ENCODE measurements around the gene COQ6. TPM values are rescaled to one million over a fixed set of nuclear protein-coding genes. Genes with fewer than 3 reads are reported as not detected.
"Not testable (repeated sequence)": the region's sequence is repeated elsewhere in the genome, so short reads cannot be mapped to it uniquely, and the experiment has no call there.

Gene COQ6
- total RNA-seq, result 10 to 100 TPM; 17.6 to 17.7 TPM

GRCh38 chr14:73949752-73950734 lies at the start of gene COQ6, which contains the start of gene FAM161B:
Gene COQ6, plus strand, starts transcription at chr14:73950302. Its CDS starts 31 bp downstream, at chr14:73950333.
Gene FAM161B, minus strand, starts transcription at chr14:73950094. Its CDS starts 68 bp downstream, at chr14:73950026.
- peak within 1 kb of the TSS; percentile 90 for H3K27ac Mint-ChIP-seq
- H3K4me1 Mint-ChIP-seq (ENCODE audit: low read depth), result peaks cover 21% of the 10 kb centered on the region
- DNase-seq, result peak; percentile 95
- no peaks in the 10 kb centered on the region for H3K27me3 Mint-ChIP-seq (ENCODE audit: low read depth)
- peaks cover 4% of the 10 kb centered on the region for H3K36me3 Mint-ChIP-seq (ENCODE audit: low read depth)
- intact Hi-C loops (cut with micrococcal nuclease), result loop anchor here (1.0 to 5.0 kb wide), 12 partner anchors 64 to 892 kb away; partner anchors contain the start of genes ALDH6A1, LIN52, PNMA1 and PSEN1
- CTCF ChIA-PET, result interaction anchor here (0.6 to 1.0 kb wide), 4 partner anchors 9 to 128 kb away, joined by 3 to 4 read pairs (median 4); no protein-coding TSS in a partner anchor
- peak within 1 kb of the TSS; percentile 98 for H3K4me3 Mint-ChIP-seq
- H3K9me3 Mint-ChIP-seq, result no peaks in the 10 kb centered on the region

- intact Hi-C loops (cut with micrococcal nuclease), result no loop called here
- CTCF ChIA-PET, result no interaction called here
- DNase-seq, result no peak
- H3K9me3 Mint-ChIP-seq, result no peaks in the 10 kb centered on the region
- no peak overlapping the region for H3K4me3 Mint-ChIP-seq
- peaks cover 34% of the 10 kb centered on the region for H3K36me3 Mint-ChIP-seq (ENCODE audit: low read depth)
- no peaks in the 10 kb centered on the region for H3K4me1 Mint-ChIP-seq (ENCODE audit: low read depth)
- H3K27ac Mint-ChIP-seq, result no peak overlapping the region
- H3K27me3 Mint-ChIP-seq (ENCODE audit: low read depth), result no peaks in the 10 kb centered on the region
These were observed 47.1 kb upstream of the COQ6 start for GRCh38 chr14:73903028-73903427.

- Mint-ChIP-seq H3K36me3 (ENCODE audit: low read depth) (peaks cover 66% of the 10 kb centered on the region), H3K27ac (no peak overlapping the region), H3K9me3 (peaks cover 6% of the 10 kb centered on the region), H3K4me1 (ENCODE audit: low read depth) (no peaks in the 10 kb centered on the region), H3K4me3 (no peak overlapping the region), H3K27me3 (ENCODE audit: low read depth) (no peaks in the 10 kb centered on the region)
- CTCF ChIA-PET, result no interaction called here
- DNase-seq, result no peak
- intact Hi-C loops (cut with micrococcal nuclease), result no loop called here
These were observed 40.4 kb upstream of the COQ6 start for GRCh38 chr14:73909681-73910080.

- H3K36me3 Mint-ChIP-seq (ENCODE audit: low read depth), result peaks cover 50% of the 10 kb centered on the region
- no peak overlapping the region for H3K4me3 Mint-ChIP-seq
- H3K27me3 Mint-ChIP-seq (ENCODE audit: low read depth), result no peaks in the 10 kb centered on the region
- DNase-seq, result no peak
- peaks cover 2% of the 10 kb centered on the region for H3K4me1 Mint-ChIP-seq (ENCODE audit: low read depth)
- H3K9me3 Mint-ChIP-seq, result peaks cover 6% of the 10 kb centered on the region
- intact Hi-C loops (cut with micrococcal nuclease), result no loop called here
- no peak overlapping the region for H3K27ac Mint-ChIP-seq
- CTCF ChIA-PET, result interaction anchor here (0.6 to 1.1 kb wide), 3 partner anchors 11 to 438 kb away, joined by 3 to 6 read pairs (median 4); no protein-coding TSS in a partner anchor
These were observed 36.8 kb upstream of the COQ6 start for GRCh38 chr14:73913256-73913655.

DNA sequence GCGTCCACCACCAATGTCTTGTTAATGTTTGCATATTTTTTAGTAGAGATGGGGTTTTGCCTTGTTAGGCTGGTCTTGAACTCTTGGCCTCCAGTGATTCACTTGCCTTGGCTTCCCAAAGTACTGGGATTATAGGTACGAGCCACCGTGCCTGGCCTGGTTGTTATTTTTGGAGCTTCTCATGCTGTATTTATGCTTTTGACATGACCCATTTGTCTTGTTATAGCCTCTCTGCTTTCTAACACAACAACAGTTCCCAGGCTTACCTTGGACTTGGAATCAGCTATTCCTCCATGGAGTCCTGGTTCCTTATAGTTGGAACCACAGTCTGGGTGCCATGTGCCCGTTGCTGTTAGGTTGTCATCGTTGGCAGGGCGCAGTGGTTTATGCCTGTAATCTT lies 33.8 kb upstream of the COQ6 start:
- CTCF ChIA-PET, result no interaction called here
- Mint-ChIP-seq H3K27me3 (ENCODE audit: low read depth) (no peaks in the 10 kb centered on the region), H3K27ac (no peak overlapping the region), H3K4me1 (ENCODE audit: low read depth) (peaks cover 2% of the 10 kb centered on the region), H3K4me3 (no peak overlapping the region), H3K36me3 (ENCODE audit: low read depth) (peaks cover 30% of the 10 kb centered on the region), H3K9me3 (peaks cover 2% of the 10 kb centered on the region)
- no peak for DNase-seq
- intact Hi-C loops (cut with micrococcal nuclease), result no loop called here

DNA sequence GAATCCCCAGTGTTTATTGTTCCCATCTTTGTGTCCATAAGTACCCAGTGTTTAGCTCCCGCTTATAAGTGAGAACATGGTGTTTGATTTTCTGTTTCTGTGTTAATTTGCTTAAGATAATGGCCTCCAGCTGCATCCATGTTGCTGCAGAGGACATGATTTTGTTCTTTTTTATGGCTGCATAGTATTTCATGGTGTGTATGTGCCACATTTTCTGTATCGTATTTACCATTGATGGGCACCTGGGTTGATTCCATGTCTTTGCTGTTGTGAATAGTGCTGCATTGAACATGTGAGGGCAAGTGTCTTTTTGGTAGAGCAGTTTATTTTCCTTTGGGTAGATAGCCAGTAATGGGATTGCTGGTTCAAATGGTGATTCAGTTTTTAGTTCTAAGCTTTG lies 30.6 kb upstream of the COQ6 start:
- intact Hi-C loops (cut with micrococcal nuclease); H3K27ac Mint-ChIP-seq; H3K4me1 Mint-ChIP-seq (ENCODE audit: low read depth); CTCF ChIA-PET; H3K27me3 Mint-ChIP-seq (ENCODE audit: low read depth); H3K9me3 Mint-ChIP-seq; DNase-seq; H3K4me3 Mint-ChIP-seq: not testable (repeated sequence)
- peaks cover 16% of the 10 kb centered on the region for H3K36me3 Mint-ChIP-seq (ENCODE audit: low read depth)

- DNase-seq, result no peak
- Mint-ChIP-seq H3K36me3 (ENCODE audit: low read depth) (peaks cover 40% of the 10 kb centered on the region), H3K27me3 (ENCODE audit: low read depth) (no peaks in the 10 kb centered on the region), H3K4me3 (no peak overlapping the region), H3K4me1 (ENCODE audit: low read depth) (no peaks in the 10 kb centered on the region), H3K9me3 (no peaks in the 10 kb centered on the region), H3K27ac (peak overlapping the region; percentile 38)
- CTCF ChIA-PET, result interaction anchor here (1.2 kb wide), 1 partner anchor 10 kb away, joined by 6 read pairs; no protein-coding TSS in a partner anchor
- intact Hi-C loops (cut with micrococcal nuclease), result no loop called here
These were observed 25.8 kb upstream of the COQ6 start for GRCh38 chr14:73924337-73924736.

DNA sequence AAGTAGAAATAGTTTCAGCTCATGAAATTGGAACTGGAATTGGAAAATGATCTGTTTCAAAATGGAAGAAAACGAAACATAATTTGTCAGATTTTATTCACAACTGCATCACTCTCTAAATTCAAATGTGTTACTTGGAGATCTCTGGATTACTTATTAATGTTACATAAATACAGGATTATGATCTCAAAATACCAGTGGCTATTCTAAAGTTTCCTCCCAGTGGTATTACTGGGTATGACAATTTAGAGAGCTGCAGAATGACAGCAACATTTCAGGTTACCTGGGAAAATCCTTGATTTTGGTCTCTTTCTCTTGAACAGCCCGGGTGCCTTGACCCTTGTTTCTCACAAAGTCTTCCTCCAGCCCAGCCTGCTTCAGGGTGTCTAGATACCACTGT lies 14.4 kb upstream of the COQ6 start:
- CTCF ChIA-PET, result interaction anchor here (0.6 to 1.3 kb wide), 3 partner anchors 18 to 156 kb away, joined by 3 to 4 read pairs (median 4); no protein-coding TSS in a partner anchor
- Mint-ChIP-seq H3K27ac (no peak overlapping the region), H3K27me3 (ENCODE audit: low read depth) (no peaks in the 10 kb centered on the region), H3K4me3 (no peak overlapping the region), H3K9me3 (no peaks in the 10 kb centered on the region), H3K36me3 (ENCODE audit: low read depth) (peaks cover 7% of the 10 kb centered on the region), H3K4me1 (ENCODE audit: low read depth) (peaks cover 2% of the 10 kb centered on the region)
- intact Hi-C loops (cut with micrococcal nuclease), result no loop called here
- DNase-seq, result no peak

DNA sequence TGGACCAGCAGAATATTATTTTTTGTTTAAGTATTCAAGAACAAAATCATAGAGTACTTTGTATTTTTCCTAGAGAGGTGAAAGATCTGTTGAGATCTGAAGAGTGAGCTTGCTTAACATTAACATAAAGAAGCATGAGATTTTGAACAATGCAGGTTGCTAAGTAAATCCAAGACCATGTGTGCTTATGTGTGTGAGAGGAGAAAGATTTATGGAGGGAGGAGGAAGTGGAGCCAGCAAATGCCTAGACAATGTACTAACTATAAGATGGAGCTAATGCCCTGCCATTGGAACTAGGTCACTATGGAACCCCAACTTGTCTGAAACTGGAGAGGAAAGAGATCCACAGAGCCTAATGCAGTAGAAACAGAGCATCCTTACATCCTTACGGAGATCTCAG lies 13.6 kb upstream of the COQ6 start:
- H3K36me3 Mint-ChIP-seq (ENCODE audit: low read depth), result peaks cover 5% of the 10 kb centered on the region
- intact Hi-C loops (cut with micrococcal nuclease), result no loop called here
- no peak for DNase-seq
- no peaks in the 10 kb centered on the region for H3K9me3 Mint-ChIP-seq
- no peaks in the 10 kb centered on the region for H3K4me1 Mint-ChIP-seq (ENCODE audit: low read depth)
- CTCF ChIA-PET, result interaction anchor here (0.9 to 1.3 kb wide), 2 partner anchors 17 to 35 kb away, joined by 3 to 4 read pairs; no protein-coding TSS in a partner anchor
- H3K27ac Mint-ChIP-seq, result no peak overlapping the region
- no peaks in the 10 kb centered on the region for H3K27me3 Mint-ChIP-seq (ENCODE audit: low read depth)
- no peak overlapping the region for H3K4me3 Mint-ChIP-seq

DNA sequence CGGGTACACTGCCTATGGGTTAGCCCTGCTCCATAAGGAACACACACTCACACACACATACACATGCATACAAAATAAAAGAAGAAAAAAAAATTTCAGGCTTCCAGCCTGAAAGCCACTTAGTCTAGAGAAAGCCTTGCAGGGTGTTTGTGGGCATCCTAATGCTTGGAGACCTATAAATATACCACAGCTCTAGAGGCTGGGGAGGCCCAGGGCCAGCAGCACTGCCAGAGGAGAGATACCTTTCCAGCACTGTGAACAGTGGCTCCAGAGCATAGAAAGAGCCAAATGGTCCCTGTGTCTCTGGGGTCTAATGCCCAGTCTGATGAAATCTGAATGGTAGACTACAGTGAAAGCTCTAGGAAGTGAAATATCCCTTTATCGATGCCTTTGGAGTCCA lies 13.1 kb upstream of the COQ6 start:
- Mint-ChIP-seq H3K9me3 (no peaks in the 10 kb centered on the region), H3K27ac (no peak overlapping the region), H3K27me3 (ENCODE audit: low read depth) (no peaks in the 10 kb centered on the region), H3K36me3 (ENCODE audit: low read depth) (peaks cover 2% of the 10 kb centered on the region), H3K4me3 (no peak overlapping the region), H3K4me1 (ENCODE audit: low read depth) (no peaks in the 10 kb centered on the region)
- intact Hi-C loops (cut with micrococcal nuclease), result no loop called here
- CTCF ChIA-PET, result interaction anchor here (0.9 kb wide), 1 partner anchor 35 kb away, joined by 3 read pairs; no protein-coding TSS in a partner anchor
- no peak for DNase-seq

DNA sequence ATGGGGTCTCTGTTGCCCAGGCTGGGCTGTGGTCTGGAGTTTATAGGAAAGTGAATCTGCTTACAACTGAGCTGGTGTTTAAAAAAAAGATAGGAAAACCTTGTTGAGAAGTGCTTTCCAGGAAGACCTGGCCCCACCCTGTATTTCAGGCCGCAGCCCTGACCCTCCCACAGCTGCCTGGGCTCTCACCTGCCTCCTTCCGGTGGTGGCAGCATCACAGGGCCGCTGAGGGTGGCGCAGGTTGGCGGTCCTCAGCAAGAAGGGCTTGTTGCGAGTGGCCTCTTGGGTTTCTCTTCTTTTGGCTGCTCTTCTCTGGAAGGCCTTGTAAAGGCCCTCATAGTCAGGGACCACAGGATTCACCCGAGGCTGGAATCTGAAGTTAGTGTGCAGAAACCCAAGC lies 7.9 kb upstream of the COQ6 start:
- no peak overlapping the region for H3K27ac Mint-ChIP-seq
- CTCF ChIA-PET, result interaction anchor here (0.6 to 1.5 kb wide), 4 partner anchors 16 to 124 kb away, joined by 3 to 6 read pairs (median 4); no protein-coding TSS in a partner anchor
- H3K36me3 Mint-ChIP-seq (ENCODE audit: low read depth), result peaks cover 6% of the 10 kb centered on the region
- H3K27me3 Mint-ChIP-seq (ENCODE audit: low read depth), result no peaks in the 10 kb centered on the region
- DNase-seq, result no peak
- intact Hi-C loops (cut with micrococcal nuclease), result no loop called here
- H3K9me3 Mint-ChIP-seq, result no peaks in the 10 kb centered on the region
- no peaks in the 10 kb centered on the region for H3K4me1 Mint-ChIP-seq (ENCODE audit: low read depth)
- no peak overlapping the region for H3K4me3 Mint-ChIP-seq

DNA sequence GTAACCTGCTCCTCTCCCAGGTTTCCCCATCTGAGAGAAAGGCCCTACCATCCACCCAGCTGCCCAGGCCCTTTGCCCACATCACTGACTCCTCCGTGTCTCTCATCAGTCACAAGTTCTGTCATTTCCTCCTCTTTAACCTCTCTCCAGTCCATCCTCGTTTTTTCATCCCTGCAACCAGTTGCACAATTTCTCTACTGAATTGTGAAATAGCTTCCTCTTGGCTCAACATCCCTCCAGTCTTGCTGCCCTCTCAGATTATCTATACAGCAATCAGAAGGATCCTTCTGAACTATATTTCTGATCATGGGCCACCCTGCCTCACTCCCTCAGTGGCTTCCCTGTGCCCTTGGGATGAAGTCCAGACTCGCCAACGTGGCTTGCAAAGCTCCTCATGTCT lies 7.0 kb upstream of the COQ6 start:
- Mint-ChIP-seq H3K36me3 (ENCODE audit: low read depth) (peaks cover 6% of the 10 kb centered on the region), H3K27ac (no peak overlapping the region), H3K27me3 (ENCODE audit: low read depth) (no peaks in the 10 kb centered on the region), H3K9me3 (no peaks in the 10 kb centered on the region), H3K4me3 (no peak overlapping the region), H3K4me1 (ENCODE audit: low read depth) (no peaks in the 10 kb centered on the region)
- DNase-seq, result no peak
- intact Hi-C loops (cut with micrococcal nuclease), result no loop called here
- CTCF ChIA-PET, result interaction anchor here (0.6 to 1.5 kb wide), 3 partner anchors 15 to 102 kb away, joined by 3 to 6 read pairs (median 3); no protein-coding TSS in a partner anchor
